Tibial artery (tissue), 4 donors: ENCODE data around the gene SAP130.

Experiments
- DNase-seq, 2 donors: peaks; one replicate each; pipeline ENCODE4 v3.0.0-alpha.2; 2019
- H3K27ac ChIP-seq, 2 donors: fragments of 200-600 bp; sonication (generic) in 1 of 2; 1 replicate in 1 of 2; 2 replicates in 1 of 2; pipeline ENCODE4 v1.5.1; 2018 to 2019; ENCODE audit warnings: mild to moderate bottlenecking in 1 of 2
- H3K27me3 ChIP-seq, 2 donors: fragments of 200-600 bp; sonication (generic) in 1 of 2; one replicate each; pipeline versions ENCODE4 v1.5.1 to v1.6.0; 2016 to 2019
- H3K36me3 ChIP-seq, 3 donors: fragments of 200-600 bp; sonication (generic) in 2 of 3; one replicate each; pipeline ENCODE4 v1.5.1; 2016 to 2019; ENCODE audit warnings: mild to moderate bottlenecking in 2 of 3
- H3K4me1 ChIP-seq, 4 donors: fragments of 200-600 bp; sonication (generic) in 2 of 4; 1 replicate in 3 of 4; 2 replicates in 1 of 4; pipeline ENCODE4 v1.5.1; 2016 to 2019
- H3K4me3 ChIP-seq, 2 donors: fragments of 200-600 bp; sonication (generic) in 1 of 2; 1 replicate in 1 of 2; 2 replicates in 1 of 2; pipeline ENCODE4 v1.5.1; 2018 to 2019; ENCODE audit warnings: mild to moderate bottlenecking in 2 of 2
- H3K9me3 ChIP-seq, 3 donors: fragments of 200-600 bp; sonication (generic) in 1 of 3; one replicate each; pipeline ENCODE4 v1.5.1; 2016 to 2019
- intact Hi-C: fragments of 100-400 bp; cut with DNase I; formaldehyde crosslinking; loops from one replicate; pipeline ENCODE4 v1.15.0; 2023; ENCODE audit warnings: low total_unique reads
- TF ChIP-seq, protein P1 (sequence below), 2 experiments: fragments of 200-600 bp in 1 of 2; fragments of 450-650 bp in 1 of 2; IDR thresholded peaks; one replicate each; pipeline ENCODE4 v1.5.1; 2017 to 2019; ENCODE audit warnings: antibody characterized with exemption in 2 of 2, mild to moderate bottlenecking in 1 of 2, moderate library complexity in 1 of 2

Gene SAP130

DNA sequence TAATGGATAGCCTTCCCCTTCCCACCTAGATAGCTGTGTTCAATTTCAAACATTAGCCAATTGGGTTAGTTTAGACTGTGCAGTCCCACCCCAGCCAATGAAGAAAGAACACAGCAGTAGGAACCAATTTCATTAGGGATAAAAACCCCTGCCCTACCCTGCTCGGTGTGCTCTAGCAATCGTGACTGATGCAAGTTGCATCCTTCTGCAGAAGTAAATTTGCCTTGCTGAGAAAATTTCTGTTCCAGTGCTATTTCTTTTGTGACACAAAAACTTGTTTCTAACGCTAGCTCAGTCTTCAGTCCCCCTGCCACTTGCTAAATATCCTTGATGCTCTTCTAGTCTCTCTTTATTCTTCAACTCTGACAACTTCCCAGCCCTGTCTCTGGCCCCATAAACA lies 15.2 kb upstream of the SAP130 start:
- Histone ChIP-seq H3K27ac (no peak overlapping the region), H3K4me1 (no peaks in the 10 kb centered on the region), H3K27me3 (no peaks in the 10 kb centered on the region), H3K9me3 (peaks cover 3 to 14% (median 12%) of the 10 kb centered on the region in 3 donors), H3K36me3 (no peaks in the 10 kb centered on the region), H3K4me3 (no peak overlapping the region)
- TF ChIP-seq, protein P1, sequence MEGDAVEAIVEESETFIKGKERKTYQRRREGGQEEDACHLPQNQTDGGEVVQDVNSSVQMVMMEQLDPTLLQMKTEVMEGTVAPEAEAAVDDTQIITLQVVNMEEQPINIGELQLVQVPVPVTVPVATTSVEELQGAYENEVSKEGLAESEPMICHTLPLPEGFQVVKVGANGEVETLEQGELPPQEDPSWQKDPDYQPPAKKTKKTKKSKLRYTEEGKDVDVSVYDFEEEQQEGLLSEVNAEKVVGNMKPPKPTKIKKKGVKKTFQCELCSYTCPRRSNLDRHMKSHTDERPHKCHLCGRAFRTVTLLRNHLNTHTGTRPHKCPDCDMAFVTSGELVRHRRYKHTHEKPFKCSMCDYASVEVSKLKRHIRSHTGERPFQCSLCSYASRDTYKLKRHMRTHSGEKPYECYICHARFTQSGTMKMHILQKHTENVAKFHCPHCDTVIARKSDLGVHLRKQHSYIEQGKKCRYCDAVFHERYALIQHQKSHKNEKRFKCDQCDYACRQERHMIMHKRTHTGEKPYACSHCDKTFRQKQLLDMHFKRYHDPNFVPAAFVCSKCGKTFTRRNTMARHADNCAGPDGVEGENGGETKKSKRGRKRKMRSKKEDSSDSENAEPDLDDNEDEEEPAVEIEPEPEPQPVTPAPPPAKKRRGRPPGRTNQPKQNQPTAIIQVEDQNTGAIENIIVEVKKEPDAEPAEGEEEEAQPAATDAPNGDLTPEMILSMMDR (IDR thresholded peaks at IDR 0.05): no peak
- no peak for DNase-seq
- intact Hi-C loops: no loop called here

GRCh38 chr2:128041561-128041960 lies 13.7 kb upstream of the SAP130 start:
- Histone ChIP-seq H3K36me3 (no peaks in the 10 kb centered on the region), H3K27ac (no peak overlapping the region), H3K9me3 (peaks cover 3 to 25% (median 25%) of the 10 kb centered on the region in 3 donors), H3K27me3 (no peaks in the 10 kb centered on the region), H3K4me3 (no peak overlapping the region), H3K4me1 (no peaks in the 10 kb centered on the region)
- no peak for DNase-seq
- intact Hi-C loops: no loop called here
- TF ChIP-seq, protein P1 (IDR thresholded peaks at IDR 0.05): no peak

DNA sequence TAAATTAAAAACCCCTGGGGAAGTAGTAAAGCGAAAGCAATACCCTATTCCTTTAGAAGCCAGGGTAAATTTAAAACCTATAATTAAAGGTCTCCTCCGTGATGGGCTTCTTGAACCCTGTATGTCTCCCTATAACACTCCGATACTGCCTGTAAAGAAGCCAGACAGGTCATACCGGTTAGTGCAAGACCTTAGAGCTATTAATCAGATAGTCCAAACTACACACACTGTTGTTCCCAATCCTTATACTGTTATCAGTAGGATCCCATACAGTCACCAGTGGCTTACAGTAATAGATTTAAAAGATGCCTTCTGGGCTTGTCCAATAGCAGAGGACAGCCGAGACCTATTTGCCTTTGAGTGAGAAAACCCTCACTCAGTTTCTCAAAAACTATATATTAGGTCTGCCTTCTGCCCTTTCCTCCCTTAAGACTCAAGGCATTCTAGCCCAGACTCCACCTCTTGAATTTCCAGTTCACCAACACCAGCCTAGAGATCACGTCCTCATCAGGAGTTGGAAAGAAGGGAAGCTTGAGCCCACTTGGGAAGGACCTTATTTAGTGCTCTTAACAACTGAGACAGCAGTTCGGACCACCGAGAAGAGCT lies 12.4 kb upstream of the SAP130 start:
- TF ChIP-seq, protein P1 (IDR thresholded peaks at IDR 0.05): no peak
- DNase-seq: no peak
- Histone ChIP-seq H3K27me3 (no peaks in the 10 kb centered on the region), H3K4me1 (no peaks in the 10 kb centered on the region), H3K4me3 (no peak overlapping the region), H3K27ac (no peak overlapping the region), H3K36me3 (no peaks in the 10 kb centered on the region), H3K9me3 (peaks cover 3 to 30% (median 26%) of the 10 kb centered on the region in 3 donors)
- intact Hi-C loops: no loop called here

DNA sequence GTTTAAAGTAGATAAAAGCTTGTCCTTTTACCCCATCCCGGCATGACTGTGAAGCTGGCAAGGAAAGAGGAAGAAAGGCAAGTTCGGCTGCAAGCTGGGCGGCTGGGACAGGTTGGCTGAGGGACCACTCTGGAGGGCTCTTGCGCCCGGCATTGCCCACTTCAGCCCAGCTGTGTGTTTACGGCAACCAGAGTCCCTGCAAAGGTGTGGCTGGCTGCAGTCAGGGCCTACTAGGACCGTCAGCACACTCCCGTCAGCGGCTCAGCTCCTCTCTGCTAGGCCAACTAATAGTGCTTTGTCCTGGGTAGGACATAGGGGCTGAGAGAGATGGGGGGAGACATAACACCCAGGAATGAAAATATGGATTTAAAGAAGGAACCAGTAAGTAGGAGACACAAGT lies 11.7 kb upstream of the SAP130 start:
- DNase-seq: no peak
- Histone ChIP-seq H3K27ac (no peak overlapping the region), H3K9me3 (peaks cover 3 to 30% (median 26%) of the 10 kb centered on the region in 3 donors), H3K36me3 (no peaks in the 10 kb centered on the region), H3K27me3 (no peaks in the 10 kb centered on the region), H3K4me1 (no peaks in the 10 kb centered on the region), H3K4me3 (no peak overlapping the region)
- TF ChIP-seq, protein P1 (IDR thresholded peaks at IDR 0.05): no peak
- intact Hi-C loops: no loop called here

DNA sequence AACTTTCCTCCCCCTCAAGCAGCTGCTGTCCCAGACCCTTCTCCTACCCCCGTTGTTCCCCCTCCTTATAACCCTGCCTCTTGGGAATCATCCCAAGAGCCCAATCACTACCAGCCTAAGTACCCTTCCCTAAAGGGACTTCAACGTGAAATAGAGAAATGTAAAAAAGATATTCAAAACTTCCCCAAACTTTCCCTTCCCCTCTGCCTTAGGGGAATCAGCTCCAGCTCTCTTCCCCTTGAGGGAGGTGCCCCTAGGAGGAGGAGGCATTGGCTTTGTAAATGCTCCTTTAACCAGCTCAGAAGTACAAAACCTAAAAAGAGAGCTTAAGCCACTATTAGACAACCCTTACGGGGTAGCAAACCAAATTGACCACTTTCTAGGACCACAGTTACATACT lies 10.6 kb upstream of the SAP130 start:
- TF ChIP-seq, protein P1 (IDR thresholded peaks at IDR 0.05): no peak
- H3K27ac ChIP-seq: no peak overlapping the region
- no peaks in the 10 kb centered on the region for H3K27me3 ChIP-seq
- no peak for DNase-seq
- no peaks in the 10 kb centered on the region for H3K4me1 ChIP-seq
- intact Hi-C loops: no loop called here
- H3K9me3 ChIP-seq: peaks cover 3 to 25% (median 22%) of the 10 kb centered on the region in 3 donors
- H3K36me3 ChIP-seq: no peaks in the 10 kb centered on the region
- H3K4me3 ChIP-seq: no peak overlapping the region

DNA sequence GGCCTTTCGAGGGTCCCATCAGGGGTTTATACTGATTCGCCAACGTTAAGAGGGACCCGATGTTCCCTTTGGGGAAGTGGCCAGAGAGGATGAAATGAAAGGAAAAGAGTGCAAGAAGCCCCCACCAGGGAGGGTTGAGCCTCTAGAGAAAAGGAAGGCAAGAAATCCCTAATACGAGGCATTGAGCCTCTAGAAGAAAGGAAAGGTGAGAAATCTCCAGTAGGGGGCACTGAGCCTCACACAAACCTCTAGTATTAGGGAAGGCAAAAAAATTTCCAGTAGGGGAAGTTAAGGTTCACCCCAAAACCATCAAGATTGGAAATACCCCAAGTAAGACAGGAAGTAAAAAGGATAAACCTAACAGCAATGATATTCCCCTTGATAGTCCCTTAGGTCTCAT lies 9.8 kb upstream of the SAP130 start:
- Histone ChIP-seq H3K27ac (no peak overlapping the region), H3K27me3 (no peaks in the 10 kb centered on the region), H3K9me3 (peaks cover 0 to 18% (median 15%) of the 10 kb centered on the region in 3 donors), H3K4me1 (no peaks in the 10 kb centered on the region), H3K4me3 (no peak overlapping the region), H3K36me3 (no peaks in the 10 kb centered on the region)
- TF ChIP-seq, protein P1 (IDR thresholded peaks at IDR 0.05): no peak
- intact Hi-C loops: no loop called here
- DNase-seq: no peak
